HG03575 (cell line): Measurements from ENCODE around the gene LAPTM5.

ENCODE experiments used
- ATAC-seq: cut with Tn5 transposase; IDR thresholded peaks from one replicate; pipeline ENCODE4 v1.9.1; 2021; ENCODE audit not compliant: unreplicated experiment, insufficient number of reproducible peaks, low FRiP score; ENCODE audit errors: extremely low read depth

LAPTM5 gene

GRCh38 chr1:30724655-30725421, 32.7 kb downstream of the LAPTM5 start:
- ATAC-seq: no peak

GRCh38 chr1:30724175-30724574, 33.4 kb downstream of the LAPTM5 start:
- no peak for ATAC-seq

GRCh38 chr1:30723331-30723755, 34.2 kb downstream of the LAPTM5 start, which contains the start of gene MATN1:
TSS of gene MATN1 (minus strand) at chr1:30723585. CDS start at chr1:30723551, 34 bp downstream.
- no peak for ATAC-seq

- ATAC-seq: no peak
These were observed 35.6 kb downstream of the LAPTM5 start for GRCh38 chr1:30721812-30722537.

- no peak for ATAC-seq
These were observed 36.2 kb downstream of the LAPTM5 start for GRCh38 chr1:30721341-30721793.

GRCh38 chr1:30720271-30721223, 37.0 kb downstream of the LAPTM5 start:
- ATAC-seq: no peak

- ATAC-seq: no peak
These were observed 37.9 kb downstream of the LAPTM5 start for GRCh38 chr1:30719406-30720270.

- no peak for ATAC-seq
These were observed 38.8 kb downstream of the LAPTM5 start for GRCh38 chr1:30718636-30719405.

GRCh38 chr1:30718091-30718635, 39.4 kb downstream of the LAPTM5 start:
- no peak for ATAC-seq

- ATAC-seq: no peak
These were observed 40.9 kb downstream of the LAPTM5 start for GRCh38 chr1:30716646-30717045.

- no peak for ATAC-seq
These were observed 41.7 kb downstream of the LAPTM5 start for GRCh38 chr1:30715886-30716285.

- ATAC-seq: no peak
These were observed 42.4 kb downstream of the LAPTM5 start for GRCh38 chr1:30715216-30715615.

- ATAC-seq: no peak
These were observed 43.0 kb downstream of the LAPTM5 start for GRCh38 chr1:30714536-30715090.

- ATAC-seq: no peak
These were observed 43.5 kb downstream of the LAPTM5 start for GRCh38 chr1:30714025-30714424.

- no peak for ATAC-seq
These were observed 44.3 kb downstream of the LAPTM5 start for GRCh38 chr1:30713311-30713710.

GRCh38 chr1:30712583-30712982, 45.0 kb downstream of the LAPTM5 start:
- ATAC-seq: no peak

- no peak for ATAC-seq
These were observed 47.2 kb downstream of the LAPTM5 start for GRCh38 chr1:30710407-30710806.
